ENCODE data around the gene ZCCHC17. TPM values are rescaled to one million over a fixed set of nuclear protein-coding genes. Genes with fewer than 3 reads are reported as not detected.
A peak's percentile ranks its signal among the peaks of the same experiment; 100 is the strongest.
"Not testable (repeated sequence)": the region's sequence is repeated elsewhere in the genome, so short reads cannot be mapped to it uniquely, and the experiment has no call there.

The ZCCHC17 gene
- total and polyA plus RNA-seq, 10 donors, result 16.1 to 31.7 (median 20.3) TPM

DNA sequence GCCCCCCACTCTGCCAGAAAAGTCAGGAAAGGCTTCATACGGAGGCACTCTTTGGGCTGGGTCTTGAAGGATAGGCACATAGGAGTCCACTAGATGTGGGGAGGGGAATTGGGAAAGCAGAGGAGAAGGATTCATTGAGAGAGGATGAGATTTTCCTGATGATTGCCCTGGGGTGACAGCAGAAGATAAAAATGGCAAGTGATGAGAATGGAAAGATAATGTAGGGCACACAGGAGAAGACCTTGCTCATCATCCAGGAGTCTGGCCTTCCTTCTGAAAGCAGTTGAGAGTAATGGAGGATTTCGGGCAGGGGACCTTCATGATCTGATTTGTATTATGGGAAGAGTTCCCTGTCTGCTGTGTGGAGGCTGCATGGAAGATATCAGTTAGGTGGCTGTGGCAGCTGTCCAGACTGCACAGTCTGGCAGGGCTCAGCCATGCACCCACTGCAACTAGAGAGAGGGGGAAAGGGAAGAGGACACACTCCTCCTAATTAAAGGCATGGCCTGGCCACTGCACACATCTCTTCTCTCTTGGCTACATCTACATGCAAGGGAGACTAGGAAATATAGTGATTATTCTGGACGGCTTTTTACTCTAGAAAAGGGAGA, 85.7 kb downstream of the ZCCHC17 start:
- TF ChIP-seq POLR2AphosphoS5 (IDR thresholded peaks at IDR 0.05), result no peak
- TF ChIP-seq CTCF (IDR thresholded peaks at IDR 0.05 in 8 of 11, conservative IDR thresholded peaks at IDR 0.05 in 3 of 11), result no peak
- no peak for TF ChIP-seq POLR2A (IDR thresholded peaks at IDR 0.05)
- no peaks in the 10 kb centered on the region for H3K9me3 ChIP-seq
- WGBS, 5 donors, result 83 to 91% (median 86%) methylated on average over 3 of the region's 3 CpGs
- no peaks in the 10 kb centered on the region for H3K36me3 ChIP-seq
- intact Hi-C loops (cut with DNase I; ENCODE audit: low total_unique reads), result no loop called here
- H3K27me3 ChIP-seq (replicated peaks in 1 of 7), result peaks cover 0 to 11% (median 0%) of the 10 kb centered on the region in 7 donors
- DNase-seq, result peak; percentile 11
- H3K27ac ChIP-seq, result no peak overlapping the region
- H3K4me3 ChIP-seq, result no peak overlapping the region
- H3K4me1 ChIP-seq, result no peaks in the 10 kb centered on the region

GRCh38 chr1:31383967-31384366, 87.1 kb downstream of the ZCCHC17 start:
- H3K4me1 ChIP-seq, result no peaks in the 10 kb centered on the region
- intact Hi-C loops (cut with DNase I; ENCODE audit: low total_unique reads), result no loop called here
- no peaks in the 10 kb centered on the region for H3K9me3 ChIP-seq
- WGBS, 5 donors, result 42 to 94% (median 75%) methylated on average over 1 of the region's 1 CpG
- H3K36me3 ChIP-seq, result no peaks in the 10 kb centered on the region
- H3K27me3 ChIP-seq (replicated peaks in 1 of 7), result peaks cover 0 to 11% (median 0%) of the 10 kb centered on the region in 7 donors
- H3K4me3 ChIP-seq, result no peak overlapping the region
- DNase-seq, result no peak
- H3K27ac ChIP-seq, result no peak overlapping the region
- TF ChIP-seq POLR2A (IDR thresholded peaks at IDR 0.05) (no peak), CTCF (IDR thresholded peaks at IDR 0.05 in 8 of 11, conservative IDR thresholded peaks at IDR 0.05 in 3 of 11) (no peak), POLR2AphosphoS5 (IDR thresholded peaks at IDR 0.05) (no peak)

GRCh38 chr1:31386576-31387243, 89.9 kb downstream of the ZCCHC17 start:
- H3K27me3 ChIP-seq (replicated peaks in 1 of 7); H3K27ac ChIP-seq; H3K4me1 ChIP-seq; intact Hi-C loops (cut with DNase I; ENCODE audit: low total_unique reads); H3K4me3 ChIP-seq; H3K9me3 ChIP-seq; DNase-seq; H3K36me3 ChIP-seq: not testable (repeated sequence)
- WGBS, 5 donors, result 66 to 80% (median 75%) methylated on average over 8 of the region's 8 CpGs

DNA sequence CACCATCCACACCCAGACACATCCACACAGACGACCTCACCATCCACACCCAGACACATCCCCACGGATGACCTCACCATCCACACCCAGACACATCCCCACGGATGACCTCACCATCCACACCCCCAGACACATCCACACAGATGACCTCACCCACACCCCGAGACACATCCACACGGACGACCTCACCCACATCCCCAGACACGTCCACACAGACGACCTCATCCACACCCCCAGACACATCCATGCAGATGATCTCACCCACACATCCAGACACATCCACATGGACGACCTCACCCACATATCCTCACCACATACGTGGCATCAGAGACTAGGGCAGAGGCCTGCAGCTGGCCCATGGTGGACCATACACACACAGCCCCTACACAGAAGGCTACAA, 90.8 kb downstream of the ZCCHC17 start:
- Histone ChIP-seq H3K9me3 (no peaks in the 10 kb centered on the region), H3K27ac (no peak overlapping the region), H3K4me1 (no peaks in the 10 kb centered on the region), H3K4me3 (no peak overlapping the region), H3K27me3 (replicated peaks in 1 of 7) (peaks cover 0 to 8% (median 0%) of the 10 kb centered on the region in 7 donors), H3K36me3 (no peaks in the 10 kb centered on the region)
- WGBS, 5 donors, result 67 to 76% (median 68%) methylated on average over 10 of the region's 10 CpGs
- TF ChIP-seq CTCF (IDR thresholded peaks at IDR 0.05 in 8 of 11, conservative IDR thresholded peaks at IDR 0.05 in 3 of 11) (no peak), POLR2AphosphoS5 (IDR thresholded peaks at IDR 0.05) (no peak), POLR2A (IDR thresholded peaks at IDR 0.05) (no peak)
- intact Hi-C loops (cut with DNase I; ENCODE audit: low total_unique reads), result no loop called here
- no peak for DNase-seq

Data from spleen (tissue), 11 donors.